IPS-18c (cell line): ENCODE measurements around the gene MEGF11.

Experiments
- H3K4me3 ChIP-seq: 2 replicates; pipeline ENCODE4 v1.7.0; 2013; ENCODE audit warnings: low read depth, mild to moderate bottlenecking, low read length, moderate library complexity; ENCODE audit not compliant: insufficient read depth
- H3K9me3 ChIP-seq: one replicate; pipeline ENCODE4 v1.6.1; 2013; ENCODE audit warnings: mild to moderate bottlenecking, low read length, moderate library complexity; ENCODE audit not compliant: control insufficient read depth, insufficient read depth

MEGF11 gene

DNA sequence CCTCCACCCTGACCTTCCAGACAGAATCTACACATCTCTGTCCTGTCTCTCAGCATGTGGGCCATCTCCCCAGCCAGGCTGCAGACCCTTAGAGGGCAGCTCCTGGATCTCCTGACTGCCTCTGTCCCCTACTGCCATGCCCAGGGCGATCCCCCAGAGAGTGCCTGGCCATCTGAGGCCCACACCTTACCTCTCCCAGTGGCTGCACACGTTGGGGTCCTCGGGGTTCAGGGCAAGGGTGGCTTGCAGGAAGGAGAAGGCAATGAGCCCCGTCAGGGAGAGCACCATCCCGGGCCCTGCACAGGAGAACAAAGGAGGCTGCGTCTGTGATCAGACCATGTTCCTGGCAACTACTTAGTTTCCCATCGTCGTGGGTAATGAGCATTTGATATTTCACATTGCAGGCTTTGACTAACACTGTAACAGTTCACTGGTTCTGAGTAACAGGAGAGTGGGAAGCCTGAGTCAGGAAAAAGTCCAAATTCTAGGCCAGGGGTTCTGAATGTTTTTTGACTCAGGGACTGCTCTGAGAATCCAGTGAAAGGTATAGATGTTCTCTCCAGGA, 125.4 kb downstream of the MEGF11 start:
- Histone ChIP-seq H3K9me3 (no peaks in the 10 kb centered on the region), H3K4me3 (no peak overlapping the region)

- Histone ChIP-seq H3K4me3 (no peak overlapping the region; the same call in 1 of the 2 replicates), H3K9me3 (no peaks in the 10 kb centered on the region)
Observed at GRCh38 chr15:66126456-66126855, 127.1 kb downstream of the MEGF11 start.

DNA sequence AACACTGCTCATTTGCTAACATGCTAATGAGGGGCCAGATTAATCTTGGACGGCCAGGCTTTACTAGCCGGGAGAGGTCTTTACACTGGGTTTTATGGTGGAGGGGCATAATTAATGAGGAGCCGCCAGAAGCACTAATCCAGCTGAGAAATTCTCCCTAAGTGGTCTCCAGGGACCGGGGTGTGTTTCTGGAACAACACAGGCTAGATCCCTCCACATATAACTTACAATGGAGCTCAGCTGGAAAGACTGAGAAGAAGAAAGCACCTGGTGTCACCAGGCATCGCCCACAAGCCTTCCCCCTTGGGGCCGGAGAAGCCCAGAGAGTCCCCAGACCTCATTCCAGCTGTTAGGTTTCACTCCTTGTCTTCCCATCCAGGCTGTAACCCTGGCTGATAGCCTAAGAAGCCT, 127.5 kb downstream of the MEGF11 start:
- Histone ChIP-seq H3K9me3 (no peaks in the 10 kb centered on the region), H3K4me3 (no peak overlapping the region)

DNA sequence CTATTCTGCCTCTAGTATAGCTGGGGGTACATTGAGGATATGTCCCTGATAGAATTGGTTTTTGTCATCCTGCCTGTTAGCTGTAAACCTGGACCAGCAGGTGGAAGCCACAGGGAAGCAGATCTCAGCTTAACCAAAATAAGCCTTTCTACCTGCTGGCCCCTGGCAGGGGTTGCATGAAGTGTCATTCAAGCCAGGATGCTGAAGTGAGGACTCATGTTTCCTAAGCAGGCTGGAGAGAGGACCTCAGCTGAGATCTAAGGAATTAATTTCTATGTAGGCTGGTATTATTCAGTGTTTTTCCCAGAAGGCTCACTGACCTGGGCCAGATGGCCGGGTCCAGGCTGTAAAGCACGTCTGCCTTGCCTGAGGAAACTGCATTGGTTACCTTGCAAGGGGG, 128.9 kb downstream of the MEGF11 start:
- no peaks in the 10 kb centered on the region for H3K9me3 ChIP-seq
- no peak overlapping the region for H3K4me3 ChIP-seq

- no peaks in the 10 kb centered on the region for H3K9me3 ChIP-seq
- no peak overlapping the region for H3K4me3 ChIP-seq
Observed at GRCh38 chr15:66123799-66124198, 129.8 kb downstream of the MEGF11 start.

- H3K9me3 ChIP-seq: no peaks in the 10 kb centered on the region
- no peak overlapping the region for H3K4me3 ChIP-seq
Observed at GRCh38 chr15:66120422-66120821, 133.1 kb downstream of the MEGF11 start.

DNA sequence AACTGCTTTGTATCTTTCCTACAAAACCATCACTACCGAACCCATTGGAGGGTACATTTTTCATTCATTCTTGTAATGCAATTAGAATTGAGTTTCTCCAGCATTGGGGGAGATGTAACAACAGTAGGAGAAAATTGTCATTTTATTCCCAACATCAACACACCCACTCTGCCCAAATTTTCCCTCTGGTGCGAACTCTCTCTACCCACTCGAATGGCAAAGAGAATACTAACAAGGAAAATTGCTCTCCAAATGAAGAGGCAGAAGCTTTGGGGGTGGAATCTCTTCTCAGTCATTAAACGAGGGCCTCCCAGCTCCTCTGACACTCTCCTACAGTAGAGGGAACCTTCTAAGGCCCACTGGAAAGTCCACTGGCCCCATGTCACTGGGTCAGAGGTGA, 135.7 kb downstream of the MEGF11 start:
- H3K4me3 ChIP-seq: no peak overlapping the region
- no peaks in the 10 kb centered on the region for H3K9me3 ChIP-seq

DNA sequence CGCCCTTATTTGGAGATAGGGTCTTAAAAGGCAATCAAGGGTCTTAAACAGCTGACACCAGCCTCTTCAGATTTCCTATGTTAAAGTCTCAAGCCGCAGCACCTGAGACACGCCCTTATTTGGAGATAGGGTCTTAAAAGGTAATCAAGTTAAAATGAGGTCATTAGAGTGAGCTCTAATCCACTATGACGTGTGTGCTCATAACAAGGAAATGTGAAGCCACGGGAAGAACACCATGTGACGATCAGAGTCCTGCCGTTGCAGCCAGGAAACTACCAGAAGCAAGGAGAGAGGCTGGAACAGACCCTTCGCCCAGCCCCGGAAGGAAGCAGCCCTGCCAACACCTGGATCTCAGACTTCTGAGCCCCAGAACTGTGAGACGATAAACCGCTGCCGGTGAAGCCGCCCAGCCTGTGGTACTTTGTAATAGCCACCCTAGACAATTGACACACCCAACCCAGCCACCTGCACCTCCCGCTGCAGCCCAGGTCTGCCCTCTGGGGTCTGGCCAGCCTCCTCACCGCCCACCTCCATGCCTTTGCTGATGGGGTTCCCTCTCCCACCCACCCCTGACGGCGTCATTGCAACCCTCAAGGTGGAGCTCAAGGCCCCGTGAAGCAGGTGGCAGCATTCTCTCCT, 137.9 kb downstream of the MEGF11 start:
- H3K4me3 ChIP-seq: no peak overlapping the region
- H3K9me3 ChIP-seq: no peaks in the 10 kb centered on the region

DNA sequence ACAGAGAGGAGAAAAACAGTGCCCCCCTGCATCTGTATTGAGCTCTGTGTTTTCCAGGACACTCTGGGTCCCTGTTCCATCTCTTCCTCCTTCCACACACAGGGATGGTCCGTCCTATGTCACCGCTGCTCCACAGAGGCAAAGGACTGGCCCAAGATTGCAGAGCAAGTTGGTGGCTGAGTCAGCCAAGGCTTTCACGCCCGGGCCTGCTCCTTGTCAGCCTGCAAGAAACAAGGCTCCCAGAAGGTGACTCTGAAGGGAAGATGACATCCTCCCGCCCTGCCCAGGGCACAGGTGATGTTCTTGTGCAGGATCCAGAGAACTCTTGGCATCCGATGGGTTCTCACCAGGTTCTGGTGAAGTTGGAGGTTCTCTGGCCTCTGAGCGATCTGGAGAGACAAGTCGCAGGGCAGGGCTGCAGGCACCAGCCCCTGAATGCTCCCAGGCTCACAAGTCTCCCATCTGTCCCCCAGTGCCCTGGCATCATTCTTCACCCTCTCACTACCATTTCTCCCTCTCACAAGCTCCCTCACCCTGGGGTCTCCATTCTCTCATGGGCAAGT, 138.6 kb downstream of the MEGF11 start:
- Histone ChIP-seq H3K9me3 (no peaks in the 10 kb centered on the region), H3K4me3 (no peak overlapping the region)

DNA sequence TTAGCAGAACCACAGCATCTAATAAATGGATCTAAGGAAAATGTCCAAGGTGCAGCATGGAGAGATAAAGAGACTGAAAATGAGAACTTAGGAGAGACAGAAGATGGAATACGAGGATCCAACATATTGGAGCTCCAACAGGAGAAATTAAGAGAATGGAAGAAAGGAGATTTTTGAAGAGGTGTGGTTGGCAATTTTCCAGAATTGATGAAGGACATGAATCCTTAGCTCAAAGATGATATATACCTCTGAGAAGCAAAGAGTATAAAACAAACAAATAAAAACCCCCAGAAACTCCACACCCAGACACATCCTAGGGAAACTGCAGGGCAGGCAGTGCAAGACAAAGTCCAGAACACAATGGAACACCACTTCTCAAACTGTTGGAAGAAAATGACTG, 141.2 kb downstream of the MEGF11 start:
- Histone ChIP-seq H3K9me3 (no peaks in the 10 kb centered on the region), H3K4me3 (no peak overlapping the region)

DNA sequence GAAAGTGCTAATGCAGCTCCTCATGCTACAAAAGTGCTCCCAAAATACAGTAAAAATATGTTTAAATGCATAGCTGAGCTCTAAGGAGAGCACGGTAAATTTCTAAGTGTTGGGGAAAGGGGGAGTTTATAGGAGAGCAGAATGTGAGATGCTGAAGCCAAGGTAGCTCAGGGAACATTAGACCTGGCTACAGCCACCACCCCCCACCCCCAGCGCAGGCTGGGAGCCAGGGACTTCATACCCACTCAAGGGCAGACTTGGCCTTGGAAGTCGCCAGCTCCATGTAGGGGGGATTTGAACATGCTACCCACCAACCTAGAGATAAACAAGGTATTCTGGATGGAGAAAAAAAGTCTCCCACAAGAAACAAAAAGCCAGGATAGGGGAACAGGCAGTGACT, 142.2 kb downstream of the MEGF11 start:
- no peaks in the 10 kb centered on the region for H3K9me3 ChIP-seq
- H3K4me3 ChIP-seq: no peak overlapping the region

DNA sequence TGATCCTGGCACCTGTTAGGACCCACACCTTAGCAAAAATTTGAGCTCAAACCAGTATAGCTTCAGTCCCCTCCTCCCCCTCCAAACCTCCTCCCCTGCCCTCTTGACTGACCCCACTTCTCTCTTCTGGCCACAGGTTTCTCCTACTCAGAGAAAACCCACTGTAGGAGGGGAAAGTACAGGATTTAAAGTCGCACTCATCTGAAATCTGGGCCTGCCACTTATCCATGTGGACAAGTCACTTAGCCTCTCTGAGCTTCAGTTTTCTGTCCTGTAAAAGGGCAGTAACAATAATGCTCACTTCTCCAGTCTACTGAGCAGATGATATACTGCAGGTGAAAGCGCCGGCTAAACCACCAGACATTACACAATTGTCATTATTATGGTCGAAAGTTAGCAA, 142.7 kb downstream of the MEGF11 start:
- no peak overlapping the region for H3K4me3 ChIP-seq
- H3K9me3 ChIP-seq: no peaks in the 10 kb centered on the region

GRCh38 chr15:66109826-66110225, 143.7 kb downstream of the MEGF11 start:
- H3K4me3 ChIP-seq: no peak overlapping the region

DNA sequence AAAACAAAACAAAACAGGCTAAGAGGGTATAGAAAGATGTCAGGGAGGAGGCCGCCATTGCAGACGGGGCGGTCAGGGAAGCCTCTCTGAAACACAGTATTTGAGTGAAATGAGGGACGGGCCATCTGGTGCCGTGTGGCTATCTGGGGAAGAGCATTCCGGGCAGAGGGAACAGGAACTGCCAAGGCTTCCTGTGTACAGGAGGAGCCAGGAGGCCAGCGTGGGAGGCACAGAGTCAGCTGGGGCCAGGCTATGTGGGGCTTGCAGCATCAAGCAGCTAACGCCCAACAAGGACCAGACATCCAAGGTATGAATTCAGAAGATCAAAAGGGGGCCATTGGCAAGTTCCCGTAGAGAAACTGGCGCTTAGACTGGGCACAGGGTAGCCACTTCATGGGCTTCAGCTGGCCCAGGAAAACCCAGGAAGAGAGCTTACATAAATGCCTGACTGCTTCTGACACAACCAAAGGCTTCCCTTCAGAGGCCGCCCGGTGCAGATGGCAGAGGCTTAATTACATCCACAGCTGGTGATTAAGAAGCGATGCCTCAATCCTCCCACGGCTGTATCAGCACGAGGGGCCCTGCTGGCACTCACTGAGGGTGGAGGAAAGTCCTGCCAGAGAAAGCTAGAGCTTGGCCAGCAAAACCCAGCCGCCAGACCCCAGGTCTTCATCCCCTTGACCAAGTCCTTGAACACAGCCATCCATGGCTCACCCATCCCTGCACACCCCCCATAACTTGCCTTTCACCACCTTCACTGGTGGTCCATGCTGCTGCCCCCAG, 144.9 kb downstream of the MEGF11 start:
- H3K4me3 ChIP-seq: no peak overlapping the region
- H3K9me3 ChIP-seq: no peaks in the 10 kb centered on the region

More at GRCh38 chr15:66109826-66110225, 143.7 kb downstream of the MEGF11 start:
- H3K9me3 ChIP-seq: no peaks in the 10 kb centered on the region

DNA sequence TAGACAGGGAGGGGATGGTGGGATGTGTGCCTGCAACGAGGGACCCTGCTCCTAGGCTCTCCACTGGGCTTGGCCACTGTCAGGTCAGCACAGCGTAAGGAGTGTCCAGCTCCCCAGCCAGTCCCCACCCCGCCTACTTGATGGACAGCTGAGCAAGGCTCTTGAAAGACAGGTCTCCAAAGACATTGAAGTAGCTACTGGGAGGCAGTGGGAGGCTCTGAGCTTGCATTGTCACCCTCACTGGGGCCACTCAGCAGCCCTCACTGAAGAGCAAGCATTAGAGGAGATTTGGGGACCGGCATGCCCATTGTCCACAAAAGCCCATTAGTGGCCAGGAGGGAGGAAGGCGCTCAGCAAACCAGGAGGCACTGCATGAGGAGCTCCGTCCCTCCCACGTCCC, 146.5 kb downstream of the MEGF11 start:
- no peaks in the 10 kb centered on the region for H3K9me3 ChIP-seq
- H3K4me3 ChIP-seq: no peak overlapping the region

GRCh38 chr15:66105286-66106265, 148.0 kb downstream of the MEGF11 start:
- Histone ChIP-seq H3K4me3 (no peak overlapping the region), H3K9me3 (no peaks in the 10 kb centered on the region)

DNA sequence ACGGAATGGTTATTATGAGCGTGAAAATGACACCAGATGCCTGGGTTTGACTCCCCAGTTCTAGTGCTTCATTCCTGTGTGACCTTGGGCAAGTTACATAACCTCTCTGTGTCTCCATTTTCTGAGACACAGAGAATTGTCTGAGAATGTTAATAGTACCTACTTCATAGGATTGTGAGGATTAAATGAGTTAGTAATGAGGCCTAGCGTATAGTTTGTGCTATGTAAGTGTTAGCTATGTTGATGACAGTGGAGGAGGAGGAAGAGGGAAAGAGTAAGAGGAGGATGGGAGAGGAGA, 150.3 kb downstream of the MEGF11 start:
- Histone ChIP-seq H3K4me3 (no peak overlapping the region), H3K9me3 (no peaks in the 10 kb centered on the region)
